Stimulated activated naive CD4-positive, alpha-beta T cell treated with Interleukin-2 at 50 U/mL for 16 hours (primary cell): Measurements from ENCODE around the gene ASIC5.
"Not testable (repeated sequence)": the region's sequence is repeated elsewhere in the genome, so short reads cannot be mapped to it uniquely, and the experiment has no call there.

Experiments
- DNase-seq: peaks from one replicate; lab custom pipeline; 2025; lab: John Stamatoyannopoulos, UW

ASIC5 gene

GRCh38 chr4:155800685-155801343 is 65.3 kb downstream of the ASIC5 start:
- DNase-seq: no peak

DNA sequence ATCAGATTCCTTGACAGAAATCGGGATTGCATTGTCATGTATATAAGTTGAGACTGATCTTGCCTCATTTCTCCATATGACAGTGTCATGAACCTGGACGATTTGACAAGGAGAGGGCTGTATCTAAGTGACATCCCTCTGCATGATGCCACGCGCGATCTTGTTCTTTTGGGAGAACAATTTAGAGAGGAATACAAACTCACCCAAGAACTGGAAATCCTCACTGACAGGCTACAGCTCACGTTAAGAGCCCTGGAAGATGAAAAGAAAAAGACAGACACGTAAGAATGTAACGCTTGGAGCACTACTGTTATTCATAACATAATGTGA is 66.3 kb downstream of the ASIC5 start:
- DNase-seq: no peak

DNA sequence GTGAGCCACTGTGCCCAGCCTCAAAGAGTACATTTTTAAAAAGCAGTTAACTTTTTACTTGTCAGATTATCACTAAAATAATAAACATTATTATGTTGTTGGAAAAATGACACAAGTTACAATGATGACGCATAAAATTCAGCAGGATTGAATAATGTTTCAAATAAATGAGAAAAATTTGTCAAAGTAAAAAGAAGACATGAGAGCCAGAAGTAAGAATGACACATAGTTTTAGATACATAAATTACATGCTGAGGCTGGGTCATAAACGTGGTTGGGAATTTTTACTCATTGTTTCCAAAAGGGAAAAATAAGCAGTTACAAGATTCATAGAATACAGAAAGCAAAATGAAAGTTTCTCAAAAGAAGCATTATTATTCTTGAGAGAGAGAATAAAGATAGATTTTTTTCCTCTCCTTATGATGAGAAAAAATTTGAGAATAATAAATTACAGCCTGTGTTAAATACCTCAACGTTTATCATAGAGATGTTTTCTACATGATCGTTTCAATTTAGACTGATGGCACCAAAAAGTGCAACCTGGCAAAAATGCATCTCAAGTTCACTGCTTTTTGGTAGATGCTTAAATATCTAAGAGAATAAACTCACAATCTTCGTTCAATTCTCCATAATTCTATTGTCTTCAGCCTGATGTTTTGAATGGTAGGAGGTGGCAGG is 66.8 kb downstream of the ASIC5 start:
- DNase-seq: no peak

GRCh38 chr4:155797581-155797980 is 68.5 kb downstream of the ASIC5 start:
- DNase-seq: not testable (repeated sequence)

GRCh38 chr4:155795991-155796390 is 70.1 kb downstream of the ASIC5 start:
- DNase-seq: no peak

- DNase-seq: no peak
These were observed 71.4 kb downstream of the ASIC5 start for GRCh38 chr4:155794589-155795236.

GRCh38 chr4:155789982-155790381 is 76.1 kb downstream of the ASIC5 start:
- DNase-seq: no peak

GRCh38 chr4:155789391-155789790 is 76.7 kb downstream of the ASIC5 start:
- DNase-seq: no peak

- DNase-seq: no peak
These were observed 78.9 kb downstream of the ASIC5 start for GRCh38 chr4:155787113-155787710.

GRCh38 chr4:155785828-155786227 is 80.2 kb downstream of the ASIC5 start:
- DNase-seq: no peak

DNA sequence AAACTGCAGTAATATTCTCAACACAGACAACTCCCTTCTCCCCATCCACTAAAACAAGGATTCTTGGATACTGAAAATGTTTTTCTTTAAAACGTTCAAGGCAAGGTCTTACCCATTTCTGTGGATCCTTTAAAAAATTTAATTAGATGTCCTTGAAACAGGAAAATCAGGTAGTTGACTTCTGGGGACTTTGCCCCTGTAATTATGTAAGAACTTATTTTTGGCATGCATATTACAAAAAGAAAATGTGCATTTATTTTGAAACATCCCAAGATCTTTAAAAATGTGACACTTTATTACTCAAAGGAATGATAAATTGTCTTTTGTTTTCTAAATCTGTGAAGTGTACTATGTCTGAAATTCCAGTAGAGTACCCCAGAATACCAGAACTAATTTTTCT is 81.4 kb downstream of the ASIC5 start:
- no peak for DNase-seq

DNA sequence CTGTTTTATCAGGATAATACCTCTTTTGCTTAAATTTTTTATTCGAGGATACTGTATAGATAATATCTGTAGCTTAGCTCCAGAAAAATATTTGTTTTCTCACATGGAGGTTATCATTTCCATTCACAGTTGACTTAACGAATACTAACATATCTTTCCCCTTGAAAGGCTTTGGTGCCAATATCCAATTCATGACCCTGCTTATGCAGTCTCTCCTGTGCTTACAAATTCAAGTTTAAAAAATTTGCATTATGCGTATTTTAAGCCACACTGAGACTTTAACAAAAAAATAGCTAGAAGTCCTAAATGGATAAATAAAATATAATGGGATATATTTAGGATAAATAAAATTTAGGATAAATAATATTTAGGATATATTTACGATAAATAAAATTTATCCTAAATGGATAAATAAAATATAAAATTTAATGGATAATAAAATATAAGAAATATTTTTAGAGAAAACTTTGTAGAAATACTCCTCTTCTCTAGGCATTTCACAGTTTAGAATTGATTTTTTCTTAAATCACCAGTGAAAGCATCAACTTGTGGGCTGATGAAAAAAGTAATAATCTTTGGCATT is 84.7 kb downstream of the ASIC5 start:
- DNase-seq: no peak

DNA sequence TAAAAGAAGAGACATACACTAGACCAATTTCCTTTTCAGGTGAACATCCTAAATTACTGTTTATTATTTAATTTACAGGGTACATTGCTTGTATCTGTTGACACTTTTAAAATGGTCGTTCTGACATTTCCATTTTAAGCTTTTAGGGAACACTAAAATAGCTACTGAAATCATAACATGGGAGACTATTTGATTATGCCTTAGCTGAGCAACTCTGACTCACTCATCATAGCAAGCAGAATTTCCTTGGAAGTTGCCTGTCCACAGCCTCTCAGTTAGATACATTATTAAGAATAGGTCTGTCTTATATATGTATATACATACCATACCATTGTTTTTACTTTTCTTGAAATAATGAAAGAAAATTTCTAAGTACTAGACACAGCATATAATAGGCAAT is 85.3 kb downstream of the ASIC5 start:
- DNase-seq: no peak
